GM12865 (cell line): ENCODE results near the gene CLNK.

Experiments used
- DNase-seq: peaks from one replicate; pipeline ENCODE4 v3.0.0; 2010; ENCODE audit warnings: low read depth
- H3K4me3 ChIP-seq: 2 replicates; pipeline ENCODE4 v1.5.1; 2011; ENCODE audit warnings: mild to moderate bottlenecking, low read depth, low read length, control low read depth
- TF ChIP-seq, protein P1 (sequence below): IDR thresholded peaks from 2 replicates; pipeline ENCODE4 v1.5.1; 2011; ENCODE audit warnings: low read length, control low read depth, low read depth, inconsistent platforms; ENCODE audit not compliant: insufficient read depth; ENCODE audit errors: missing control alignments

The CLNK gene

DNA sequence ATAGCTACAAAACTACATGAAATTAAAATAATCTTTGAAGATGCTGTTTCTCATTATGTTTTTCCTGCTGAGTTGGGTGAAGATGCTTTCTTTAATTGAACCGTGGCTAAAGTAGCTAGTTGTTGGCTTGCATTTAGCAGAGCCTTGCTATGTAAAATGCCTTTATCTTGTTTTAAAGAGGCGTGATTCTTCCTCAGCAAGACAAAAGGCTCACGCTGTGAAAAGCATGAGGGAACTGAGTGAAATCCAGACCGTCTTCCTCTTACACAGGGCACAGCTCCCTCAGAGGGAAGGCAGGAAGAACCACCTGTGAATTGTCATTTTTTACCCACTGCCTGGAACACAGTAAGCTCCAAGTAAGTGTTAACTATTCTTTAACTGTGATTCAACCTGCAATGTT, 188.4 kb downstream of the CLNK start:
- no peak for DNase-seq
- no peak overlapping the region for H3K4me3 ChIP-seq
- TF ChIP-seq, protein P1, sequence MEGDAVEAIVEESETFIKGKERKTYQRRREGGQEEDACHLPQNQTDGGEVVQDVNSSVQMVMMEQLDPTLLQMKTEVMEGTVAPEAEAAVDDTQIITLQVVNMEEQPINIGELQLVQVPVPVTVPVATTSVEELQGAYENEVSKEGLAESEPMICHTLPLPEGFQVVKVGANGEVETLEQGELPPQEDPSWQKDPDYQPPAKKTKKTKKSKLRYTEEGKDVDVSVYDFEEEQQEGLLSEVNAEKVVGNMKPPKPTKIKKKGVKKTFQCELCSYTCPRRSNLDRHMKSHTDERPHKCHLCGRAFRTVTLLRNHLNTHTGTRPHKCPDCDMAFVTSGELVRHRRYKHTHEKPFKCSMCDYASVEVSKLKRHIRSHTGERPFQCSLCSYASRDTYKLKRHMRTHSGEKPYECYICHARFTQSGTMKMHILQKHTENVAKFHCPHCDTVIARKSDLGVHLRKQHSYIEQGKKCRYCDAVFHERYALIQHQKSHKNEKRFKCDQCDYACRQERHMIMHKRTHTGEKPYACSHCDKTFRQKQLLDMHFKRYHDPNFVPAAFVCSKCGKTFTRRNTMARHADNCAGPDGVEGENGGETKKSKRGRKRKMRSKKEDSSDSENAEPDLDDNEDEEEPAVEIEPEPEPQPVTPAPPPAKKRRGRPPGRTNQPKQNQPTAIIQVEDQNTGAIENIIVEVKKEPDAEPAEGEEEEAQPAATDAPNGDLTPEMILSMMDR: no peak

DNA sequence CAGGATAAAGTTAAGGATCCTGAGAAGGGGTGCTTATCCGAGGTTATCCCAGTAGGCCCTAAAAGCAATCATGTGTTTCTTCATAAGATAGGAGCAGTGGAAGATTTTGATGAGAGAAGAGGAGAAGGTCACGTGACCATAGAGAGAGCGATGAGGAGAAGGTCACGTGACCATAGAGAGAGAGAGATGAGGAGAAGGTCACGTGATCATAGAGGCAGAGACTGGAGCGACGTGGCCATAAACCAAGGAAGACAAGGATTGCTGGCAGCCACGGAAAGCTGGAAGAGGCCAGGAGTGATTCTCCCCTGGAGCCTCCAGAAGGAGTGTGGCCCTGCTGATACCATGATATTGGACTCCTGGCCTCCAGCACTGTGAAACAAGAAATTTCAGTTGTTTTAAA, 188.9 kb downstream of the CLNK start:
- TF ChIP-seq, protein P1: no peak
- DNase-seq: no peak

DNA sequence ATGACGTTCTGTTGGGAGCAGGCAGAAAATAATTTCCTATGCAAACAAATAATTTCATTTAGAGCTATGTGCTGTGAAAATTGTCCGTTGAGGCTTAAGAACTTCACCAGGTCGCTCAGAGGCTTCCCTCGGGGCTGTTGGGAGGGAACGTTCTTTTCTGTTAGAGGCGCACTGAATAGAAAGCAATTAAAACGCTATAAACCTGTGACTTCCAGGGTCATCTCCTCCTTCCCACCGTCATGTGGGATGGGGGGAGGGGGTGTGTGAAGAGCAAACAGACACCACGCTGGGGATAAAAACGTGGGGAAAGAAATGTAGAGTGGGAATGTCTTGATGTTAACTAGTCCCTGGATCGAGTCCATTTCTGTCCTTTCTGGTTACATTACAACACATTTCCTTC, 192.1 kb downstream of the CLNK start:
- TF ChIP-seq, protein P1: no peak
- no peak for DNase-seq

More for the DNA sequence above, 188.9 kb downstream of the CLNK start:
- H3K4me3 ChIP-seq: no peak overlapping the region

DNA sequence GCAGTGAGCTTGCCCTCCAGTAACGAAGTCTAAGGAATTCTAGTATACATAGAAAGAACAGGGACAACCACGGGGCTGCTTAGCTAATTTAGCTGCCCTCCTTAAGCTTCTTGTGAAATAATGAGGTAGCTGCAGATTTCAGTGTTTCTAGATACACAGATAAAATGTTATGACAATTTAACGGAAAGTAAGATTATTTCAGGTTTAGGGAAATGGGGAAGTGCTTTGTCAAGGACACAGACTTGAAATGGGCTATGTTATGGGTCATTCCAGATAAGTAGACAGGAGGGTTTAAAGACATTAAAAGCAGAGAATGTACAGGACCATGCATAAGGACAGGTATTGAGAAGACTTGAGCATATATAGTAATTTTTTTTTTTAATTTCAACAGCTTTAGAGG, 193.2 kb downstream of the CLNK start:
- DNase-seq: no peak
- H3K4me3 ChIP-seq: no peak overlapping the region
- TF ChIP-seq, protein P1: no peak

More for the DNA sequence above, 192.1 kb downstream of the CLNK start:
- H3K4me3 ChIP-seq: no peak overlapping the region

DNA sequence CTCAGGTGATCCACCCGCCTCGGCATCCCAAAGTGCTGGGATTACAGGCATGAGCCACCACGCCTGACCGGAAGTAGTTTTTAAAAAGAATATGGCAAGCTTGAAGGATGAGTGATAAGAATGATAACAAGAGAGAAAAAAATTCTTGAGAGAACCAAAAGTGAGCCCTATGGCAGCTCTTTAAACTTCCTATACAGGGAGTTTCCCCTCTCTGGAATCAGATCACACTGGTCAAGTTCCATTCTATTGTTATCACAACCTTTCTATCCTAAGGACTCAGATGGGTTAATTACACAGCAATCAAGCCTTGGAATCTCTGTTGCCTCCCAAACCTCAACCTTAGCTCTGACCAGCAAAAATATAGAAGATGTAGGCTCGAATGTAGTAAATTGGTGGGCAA, 193.6 kb downstream of the CLNK start:
- TF ChIP-seq, protein P1: no peak
- DNase-seq: no peak
- H3K4me3 ChIP-seq: no peak overlapping the region

DNA sequence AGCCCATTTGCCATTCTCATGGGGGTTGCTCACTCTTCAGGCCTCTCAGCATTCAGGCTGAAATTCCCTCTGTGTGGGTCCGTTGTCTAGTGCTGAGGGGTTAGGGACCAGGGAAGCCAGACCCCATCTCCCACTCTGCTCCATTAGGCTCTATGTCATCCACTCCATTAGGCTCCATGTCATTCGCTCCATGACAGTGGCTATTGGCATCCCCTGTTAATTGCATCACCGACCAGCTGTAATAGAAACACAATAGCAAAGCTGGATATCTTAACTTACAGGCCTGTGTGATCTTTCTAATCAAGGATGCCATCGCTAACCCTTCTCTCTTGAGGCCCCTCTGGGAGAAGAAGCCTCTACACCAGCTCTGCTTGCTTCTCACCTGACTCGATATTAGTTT, 201.7 kb downstream of the CLNK start:
- no peak overlapping the region for H3K4me3 ChIP-seq
- TF ChIP-seq, protein P1: no peak
- no peak for DNase-seq

DNA sequence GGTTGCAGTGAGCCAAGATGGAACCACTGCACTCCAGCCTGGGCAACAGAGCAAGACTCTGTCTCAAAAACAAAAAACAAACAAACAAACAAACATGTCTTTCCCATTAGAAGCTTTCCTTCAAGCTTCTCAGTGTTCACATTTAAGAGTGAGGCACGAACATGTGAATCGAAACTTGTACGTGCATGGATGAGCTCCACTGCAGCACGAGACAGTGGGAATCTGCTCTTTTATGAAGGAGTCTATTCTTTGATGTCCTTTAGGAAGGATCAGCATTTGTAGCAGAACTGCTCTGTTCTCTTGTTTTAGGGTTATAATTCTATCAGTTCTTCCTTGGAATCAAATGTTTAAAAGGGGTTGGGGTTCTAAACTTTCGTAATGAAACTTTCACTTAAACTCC, 204.0 kb downstream of the CLNK start:
- no peak for DNase-seq
- TF ChIP-seq, protein P1: no peak
- no peak overlapping the region for H3K4me3 ChIP-seq
